NCI-H2171 (cell line): ENCODE measurements around the gene MTHFSD.

Experiments used
- DNase-seq: peaks from one replicate; lab custom pipeline; 2025; lab: John Stamatoyannopoulos, UW

The MTHFSD gene

GRCh38 chr16:86502856-86503748, 51.9 kb downstream of the MTHFSD start:
- DNase-seq = no peak

GRCh38 chr16:86501989-86502855, 52.8 kb downstream of the MTHFSD start:
- no peak for DNase-seq

- DNase-seq = no peak
Measured at GRCh38 chr16:86500708-86501510, 54.1 kb downstream of the MTHFSD start.

GRCh38 chr16:86499889-86500707, 54.9 kb downstream of the MTHFSD start:
- no peak for DNase-seq

- no peak for DNase-seq
Measured at GRCh38 chr16:86499440-86499786, 55.6 kb downstream of the MTHFSD start.

- no peak for DNase-seq
Measured at GRCh38 chr16:86498671-86499439, 56.2 kb downstream of the MTHFSD start.

GRCh38 chr16:86498155-86498670, 56.8 kb downstream of the MTHFSD start:
- no peak for DNase-seq

GRCh38 chr16:86497551-86498021, 57.4 kb downstream of the MTHFSD start:
- no peak for DNase-seq

- DNase-seq = no peak
Measured at GRCh38 chr16:86496929-86497461, 58.0 kb downstream of the MTHFSD start.

- no peak for DNase-seq
Measured at GRCh38 chr16:86496262-86496928, 58.6 kb downstream of the MTHFSD start.

- DNase-seq = no peak
Measured at GRCh38 chr16:86495756-86496261, 59.2 kb downstream of the MTHFSD start.

- DNase-seq = no peak
Measured at GRCh38 chr16:86495357-86495701, 59.7 kb downstream of the MTHFSD start.

GRCh38 chr16:86494565-86495356, 60.3 kb downstream of the MTHFSD start:
- DNase-seq = no peak

GRCh38 chr16:86494039-86494564, 60.9 kb downstream of the MTHFSD start:
- no peak for DNase-seq

GRCh38 chr16:86492961-86493629, 61.9 kb downstream of the MTHFSD start:
- no peak for DNase-seq

GRCh38 chr16:86492267-86492960, 62.6 kb downstream of the MTHFSD start:
- no peak for DNase-seq

GRCh38 chr16:86491640-86492023, 63.4 kb downstream of the MTHFSD start:
- no peak for DNase-seq
